ENCODE results near the gene FRMD1. TPM values are rescaled to one million over a fixed set of nuclear protein-coding genes. Genes with fewer than 3 reads are reported as not detected.

FRMD1 gene
- total RNA-seq, 1 donor, result not detected

GRCh38 chr6:168015482-168016175 lies 63.4 kb downstream of the FRMD1 start:
- peaks cover 18% of the 10 kb centered on the region for H3K9me3 ChIP-seq (ENCODE audit: low read depth, low read length)
- H3K4me3 ChIP-seq (ENCODE audit: low read length), result no peak overlapping the region
- no peaks in the 10 kb centered on the region for H3K27me3 ChIP-seq (ENCODE audit: insufficient read depth, low read length)
- no peaks in the 10 kb centered on the region for H3K4me1 ChIP-seq (ENCODE audit: insufficient read depth, low read length)

- no peaks in the 10 kb centered on the region for H3K4me1 ChIP-seq (ENCODE audit: insufficient read depth, low read length)
- H3K9me3 ChIP-seq (ENCODE audit: low read depth, low read length), result peaks cover 21% of the 10 kb centered on the region
- no peaks in the 10 kb centered on the region for H3K27me3 ChIP-seq (ENCODE audit: insufficient read depth, low read length)
- H3K4me3 ChIP-seq (ENCODE audit: low read length), result no peak overlapping the region
These were observed 64.0 kb downstream of the FRMD1 start for GRCh38 chr6:168015009-168015408.

DNA sequence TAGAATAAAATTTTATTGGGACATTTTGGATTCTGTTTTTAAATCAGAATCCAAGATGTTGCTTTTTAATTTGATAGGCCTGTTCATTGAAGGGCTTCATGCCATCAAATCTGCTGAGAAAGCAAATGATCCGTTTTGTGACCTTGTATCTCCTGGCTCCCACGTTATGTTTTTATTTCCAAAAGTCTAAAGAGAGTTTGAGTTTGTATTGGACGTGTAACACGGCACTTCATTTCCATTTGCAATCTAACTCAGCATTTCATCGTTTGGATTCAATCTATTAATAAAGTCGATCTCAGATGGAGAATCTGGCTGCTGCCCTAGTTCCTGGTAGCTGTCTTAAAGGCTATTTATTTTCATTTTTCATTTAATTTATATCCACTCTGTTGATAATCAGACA lies 64.6 kb downstream of the FRMD1 start:
- Histone ChIP-seq H3K9me3 (ENCODE audit: low read depth, low read length) (peaks cover 21% of the 10 kb centered on the region), H3K4me1 (ENCODE audit: insufficient read depth, low read length) (no peaks in the 10 kb centered on the region), H3K27me3 (ENCODE audit: insufficient read depth, low read length) (no peaks in the 10 kb centered on the region), H3K4me3 (ENCODE audit: low read length) (no peak overlapping the region)

GRCh38 chr6:168013250-168013915 lies 65.6 kb downstream of the FRMD1 start:
- Histone ChIP-seq H3K4me3 (ENCODE audit: low read length) (no peak overlapping the region), H3K4me1 (ENCODE audit: insufficient read depth, low read length) (no peaks in the 10 kb centered on the region), H3K27me3 (ENCODE audit: insufficient read depth, low read length) (no peaks in the 10 kb centered on the region), H3K9me3 (ENCODE audit: low read depth, low read length) (peaks cover 21% of the 10 kb centered on the region)

DNA sequence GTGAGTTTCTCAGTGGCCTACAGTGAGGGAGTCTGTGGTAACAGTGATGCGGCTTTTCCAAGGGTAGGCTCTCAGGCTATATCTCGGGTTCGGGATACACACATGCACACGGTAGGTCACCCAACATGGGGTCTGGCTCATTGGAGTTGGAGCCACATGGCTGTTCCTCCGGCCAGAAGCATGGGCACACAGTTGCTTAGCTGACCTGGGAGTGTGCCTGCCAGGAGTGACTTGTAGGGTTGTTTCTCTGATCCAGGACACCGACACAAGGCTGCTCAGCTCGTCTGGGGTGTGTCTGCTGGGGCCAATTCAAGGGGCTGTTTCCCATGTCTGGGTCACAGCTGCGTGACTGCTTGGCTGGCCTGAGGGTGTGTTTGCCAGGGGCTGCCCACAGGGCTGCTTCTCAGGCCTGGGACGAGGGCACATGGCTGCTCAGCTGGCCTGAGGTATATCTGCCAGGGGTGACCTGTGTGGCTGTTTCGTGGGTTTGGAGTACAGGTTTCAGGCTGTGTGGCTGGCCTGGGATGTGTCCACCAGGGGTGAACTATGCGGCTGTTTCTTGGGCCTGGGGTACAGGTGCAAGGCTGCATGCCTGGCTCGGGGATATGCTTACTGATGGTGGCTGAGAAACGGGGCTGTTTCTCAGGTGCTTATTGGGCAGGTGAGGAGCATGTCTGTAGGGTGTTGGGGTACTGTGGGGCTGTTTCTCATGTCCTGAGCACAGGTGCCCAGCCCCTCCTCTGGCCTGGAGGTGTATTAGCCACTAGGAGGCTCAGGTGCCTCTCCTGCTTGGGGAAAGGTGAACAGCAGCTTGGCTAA lies 66.4 kb downstream of the FRMD1 start:
- peaks cover 21% of the 10 kb centered on the region for H3K9me3 ChIP-seq (ENCODE audit: low read depth, low read length)
- H3K4me3 ChIP-seq (ENCODE audit: low read length), result no peak overlapping the region
- no peaks in the 10 kb centered on the region for H3K27me3 ChIP-seq (ENCODE audit: insufficient read depth, low read length)
- no peaks in the 10 kb centered on the region for H3K4me1 ChIP-seq (ENCODE audit: insufficient read depth, low read length)

- Histone ChIP-seq H3K9me3 (ENCODE audit: low read depth, low read length) (peaks cover 21% of the 10 kb centered on the region), H3K27me3 (ENCODE audit: insufficient read depth, low read length) (no peaks in the 10 kb centered on the region), H3K4me3 (ENCODE audit: low read length) (no peak overlapping the region), H3K4me1 (ENCODE audit: insufficient read depth, low read length) (no peaks in the 10 kb centered on the region)
These were observed 67.7 kb downstream of the FRMD1 start for GRCh38 chr6:168011291-168011690.

DNA sequence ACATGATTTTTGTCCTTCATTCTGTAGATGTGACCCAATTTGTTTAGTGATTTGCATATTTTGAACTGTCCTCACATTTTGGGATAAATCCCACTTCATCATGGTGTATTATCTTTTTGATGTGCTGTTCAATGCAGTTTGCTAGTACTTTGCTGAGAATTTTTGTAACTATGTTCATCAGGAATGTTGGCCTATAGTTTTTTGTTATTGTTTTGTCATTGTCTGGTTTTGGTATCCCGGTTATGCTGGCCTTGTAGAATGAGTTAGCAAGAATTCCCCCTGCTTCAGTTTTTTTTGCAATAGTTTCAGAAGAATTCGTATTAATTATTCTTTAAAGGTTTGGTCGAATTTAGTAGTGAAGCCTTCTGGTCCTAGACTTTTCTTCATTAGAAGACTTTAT lies 69.7 kb downstream of the FRMD1 start:
- no peak overlapping the region for H3K4me3 ChIP-seq (ENCODE audit: low read length)
- no peaks in the 10 kb centered on the region for H3K27me3 ChIP-seq (ENCODE audit: insufficient read depth, low read length)
- H3K4me1 ChIP-seq (ENCODE audit: insufficient read depth, low read length), result no peaks in the 10 kb centered on the region
- peaks cover 21% of the 10 kb centered on the region for H3K9me3 ChIP-seq (ENCODE audit: low read depth, low read length)

DNA sequence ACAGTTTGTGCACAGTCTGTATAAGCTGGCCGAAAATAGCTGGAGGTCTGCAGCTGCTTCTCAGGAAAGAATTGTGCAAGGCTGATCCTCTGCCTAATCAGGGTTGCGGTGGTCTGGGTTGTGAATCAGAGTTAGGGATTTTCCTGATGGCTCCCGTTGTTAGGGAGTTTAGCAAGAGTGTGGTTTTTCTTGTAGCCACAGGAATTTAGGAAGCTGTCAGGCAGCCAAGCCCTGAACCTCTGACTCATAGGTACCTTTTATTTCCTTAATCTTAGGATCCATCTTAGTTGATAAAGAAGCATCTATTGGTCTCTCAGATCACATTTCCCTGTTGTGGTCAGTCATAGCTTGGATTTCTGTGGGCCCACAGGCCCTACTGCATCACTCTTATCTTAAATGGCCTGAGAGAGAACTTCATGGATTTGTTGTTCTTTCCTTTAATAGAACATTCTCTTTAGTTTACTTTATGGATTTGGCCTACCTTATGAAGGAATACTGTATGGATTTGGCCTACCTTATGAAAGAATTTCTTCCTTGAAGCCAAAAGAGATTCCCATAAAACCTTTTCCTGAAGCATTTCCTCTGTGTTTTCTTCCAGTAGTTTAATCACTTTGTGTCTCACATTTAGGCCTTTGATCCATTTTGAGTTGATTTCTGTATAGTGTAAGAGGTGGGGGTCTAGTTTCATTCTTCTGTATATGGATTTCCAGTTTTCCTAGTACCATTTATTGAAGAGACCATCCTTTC lies 71.2 kb downstream of the FRMD1 start:
- Histone ChIP-seq H3K9me3 (ENCODE audit: low read depth, low read length) (peaks cover 21% of the 10 kb centered on the region), H3K4me3 (ENCODE audit: low read length) (no peak overlapping the region), H3K27me3 (ENCODE audit: insufficient read depth, low read length) (no peaks in the 10 kb centered on the region), H3K4me1 (ENCODE audit: insufficient read depth, low read length) (no peaks in the 10 kb centered on the region)

GRCh38 chr6:168005796-168006195 lies 73.2 kb downstream of the FRMD1 start:
- H3K4me3 ChIP-seq (ENCODE audit: low read length), result no peak overlapping the region
- H3K9me3 ChIP-seq (ENCODE audit: low read depth, low read length), result peaks cover 4% of the 10 kb centered on the region
- H3K27me3 ChIP-seq (ENCODE audit: insufficient read depth, low read length), result no peaks in the 10 kb centered on the region
- H3K4me1 ChIP-seq (ENCODE audit: insufficient read depth, low read length), result no peaks in the 10 kb centered on the region

DNA sequence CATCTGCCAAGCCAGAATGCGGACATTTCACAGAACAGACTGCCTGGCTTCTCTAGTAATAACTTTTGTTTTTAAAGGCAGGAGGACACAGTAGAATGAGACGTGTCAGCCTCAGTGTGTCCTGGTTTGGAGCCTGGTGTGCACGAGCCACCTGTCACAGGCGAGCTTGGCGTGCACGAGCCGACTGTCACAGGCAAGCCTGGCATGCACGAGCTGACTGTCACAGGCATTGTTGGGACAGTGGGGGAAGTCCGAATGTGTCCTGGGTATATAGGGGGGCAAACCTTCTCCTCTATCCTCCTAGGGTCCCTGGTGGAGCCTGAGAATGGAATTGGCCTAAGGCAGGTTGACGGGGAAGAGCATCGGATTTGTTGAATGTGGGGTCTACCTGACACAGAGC lies 74.1 kb downstream of the FRMD1 start:
- Histone ChIP-seq H3K27me3 (ENCODE audit: insufficient read depth, low read length) (no peaks in the 10 kb centered on the region), H3K4me3 (ENCODE audit: low read length) (no peak overlapping the region), H3K4me1 (ENCODE audit: insufficient read depth, low read length) (no peaks in the 10 kb centered on the region), H3K9me3 (ENCODE audit: low read depth, low read length) (no peaks in the 10 kb centered on the region)

DNA sequence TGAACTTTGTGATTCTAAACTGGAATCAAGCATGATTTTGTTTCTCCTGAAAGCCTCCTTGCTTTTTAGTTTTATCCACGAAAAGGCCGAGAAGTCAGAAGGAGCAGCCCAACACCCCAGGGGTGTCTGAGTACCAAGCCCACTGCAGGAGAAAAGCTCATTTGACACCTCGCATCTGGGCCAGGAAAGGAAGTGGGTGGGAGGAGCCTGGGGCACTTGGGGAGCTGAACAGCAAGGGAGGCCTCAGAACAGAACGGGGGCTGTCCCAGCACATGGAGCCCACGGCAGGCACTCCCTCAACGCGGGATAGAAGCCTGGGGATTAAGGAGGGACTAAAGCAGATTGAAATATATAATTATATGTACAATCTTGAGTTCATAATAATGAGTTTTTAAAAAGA lies 75.0 kb downstream of the FRMD1 start:
- no peaks in the 10 kb centered on the region for H3K9me3 ChIP-seq (ENCODE audit: low read depth, low read length)
- no peaks in the 10 kb centered on the region for H3K4me1 ChIP-seq (ENCODE audit: insufficient read depth, low read length)
- H3K4me3 ChIP-seq (ENCODE audit: low read length), result no peak overlapping the region
- no peaks in the 10 kb centered on the region for H3K27me3 ChIP-seq (ENCODE audit: insufficient read depth, low read length)

Other genes starting within 250 kb of the FRMD1 start
- gene KIF25, start 81.5 kb downstream of the FRMD1 start, total RNA-seq, result not detected
- gene DACT2, start 240.6 kb upstream of the FRMD1 start, total RNA-seq, result not detected

Data from mononuclear cell (primary cell).